IMR-90 (cell line): ENCODE measurements around the gene DTX3. TPM values are rescaled to one million over a fixed set of nuclear protein-coding genes. Genes with fewer than 3 reads are reported as not detected.

Experiments used
- ATAC-seq: fragments of 200-7000 bp; cut with Tn5 transposase; 2 replicates; pipeline ENCODE4 v1.9.1; 2020; ENCODE audit warnings: low read depth, mild to moderate bottlenecking, moderate library complexity
- BruUV-seq: library from RNA; stranded (reverse); fragments of 400-500 nt; replicated peaks from 2 replicates; lab custom pipeline; 2021; lab: Mats Ljungman, UMichigan
- CTCF ChIA-PET: fragments of 300-600 bp; formaldehyde crosslinking; extraction: SDS; loops from one replicate; lab custom pipeline; 2021; ENCODE audit warnings: antibody characterized with exemption; lab: Yijun Ruan, JAX
- POLR2A ChIA-PET: fragments of 300-600 bp; sonication (Branson Sonifier 250); formaldehyde crosslinking; loops from one replicate; lab custom pipeline; 2022; ENCODE audit warnings: antibody characterized with exemption; ENCODE audit not compliant: unreplicated experiment; lab: Charles Lee
- DNase-seq: peaks from one replicate; pipeline ENCODE4 v3.0.0; 2013
- H2AFZ ChIP-seq: replicated peaks from 2 replicates; pipeline ENCODE3; 2013; ENCODE audit warnings: low read length, mild to moderate bottlenecking; ENCODE audit not compliant: poor library complexity
- H2AK5ac ChIP-seq: 2 replicates; pipeline ENCODE4 v1.6.1; 2013; ENCODE audit warnings: low read depth, low read length, inconsistent platforms
- H2AK9ac ChIP-seq: replicated peaks from 2 replicates; pipeline ENCODE3; 2013; ENCODE audit warnings: mild to moderate bottlenecking, low read depth, low read length, moderate library complexity; ENCODE audit not compliant: poor library complexity
- H2BK120ac ChIP-seq: 2 replicates; pipeline ENCODE4 v1.6.1; 2013; ENCODE audit warnings: low read depth, low read length, inconsistent platforms
- H2BK15ac ChIP-seq: 3 replicates; pipeline ENCODE4 v1.6.1; 2013; ENCODE audit warnings: low read depth, low read length, inconsistent platforms
- H2BK20ac ChIP-seq: 2 replicates; pipeline ENCODE4 v1.6.1; 2013; ENCODE audit warnings: low read depth, mild to moderate bottlenecking, inconsistent platforms, low read length, moderate library complexity
- H2BK5ac ChIP-seq: 2 replicates; pipeline ENCODE4 v1.6.1; 2013; ENCODE audit warnings: mild to moderate bottlenecking, low read depth, low read length, inconsistent platforms; ENCODE audit not compliant: poor library complexity, severe bottlenecking
- H3K14ac ChIP-seq: replicated peaks from 2 replicates; pipeline ENCODE4 v1.6.1; 2013; ENCODE audit warnings: low read depth, low read length, inconsistent platforms
- H3K18ac ChIP-seq: 2 replicates; pipeline ENCODE4 v1.6.1; 2013; ENCODE audit warnings: low read depth, low read length, control low read depth
- H3K23ac ChIP-seq: 2 replicates; pipeline ENCODE4 v1.6.1; 2013; ENCODE audit warnings: low read depth, low read length, inconsistent platforms
- H3K27ac ChIP-seq: 2 replicates; pipeline ENCODE4 v1.5.1; 2013; ENCODE audit warnings: mild to moderate bottlenecking, control low read depth, low read length; ENCODE audit not compliant: insufficient read depth
- H3K27me3 ChIP-seq: 2 replicates; pipeline ENCODE4 v1.6.1; 2013; ENCODE audit warnings: low read length; ENCODE audit not compliant: control insufficient read depth, insufficient read depth
- H3K36me3 ChIP-seq: 2 replicates; pipeline ENCODE4 v1.6.1; 2013; ENCODE audit warnings: low read length, mixed read lengths; ENCODE audit not compliant: control insufficient read depth, insufficient read depth
- H3K4ac ChIP-seq: 2 replicates; pipeline ENCODE4 v1.6.1; 2013; ENCODE audit warnings: low read depth, low read length, inconsistent platforms
- H3K4me1 ChIP-seq: 2 replicates; pipeline ENCODE4 v1.6.1; 2013; ENCODE audit warnings: low read length, mixed read lengths; ENCODE audit not compliant: control insufficient read depth, insufficient read depth
- H3K4me2 ChIP-seq: 2 replicates; pipeline ENCODE4 v1.6.1; 2013; ENCODE audit warnings: low read depth, mild to moderate bottlenecking, control low read depth, low read length, moderate library complexity
- H3K4me3 ChIP-seq: 2 replicates; pipeline ENCODE4 v1.5.1; 2013; ENCODE audit warnings: low read depth, mild to moderate bottlenecking, control low read depth, low read length, moderate library complexity; ENCODE audit not compliant: insufficient read depth
- H3K56ac ChIP-seq: 2 replicates; pipeline ENCODE4 v1.6.1; 2013; ENCODE audit warnings: low read length, inconsistent platforms; ENCODE audit not compliant: insufficient read depth; ENCODE audit errors: extremely low read depth
- H3K79me1 ChIP-seq, 2 experiments: 2 replicates each; pipeline ENCODE4 v1.6.1; 2013; ENCODE audit warnings: low read length in 2 of 2, inconsistent platforms in 1 of 2, low read depth in 1 of 2
- H3K9ac ChIP-seq: 2 replicates; pipeline ENCODE4 v1.6.1; 2013; ENCODE audit warnings: low read depth, low read length, control low read depth
- H3K9me1 ChIP-seq: 2 replicates; pipeline ENCODE4 v1.6.1; 2013; ENCODE audit warnings: low read length, inconsistent platforms; ENCODE audit not compliant: insufficient read depth
- H3K9me3 ChIP-seq: 2 replicates; pipeline ENCODE4 v1.6.1; 2013; ENCODE audit warnings: low read length; ENCODE audit not compliant: control insufficient read depth, insufficient read depth
- H4K20me1 ChIP-seq: 2 replicates; pipeline ENCODE4 v1.6.1; 2013; ENCODE audit warnings: low read length, inconsistent platforms; ENCODE audit not compliant: insufficient read depth
- H4K5ac ChIP-seq: 2 replicates; pipeline ENCODE4 v1.6.1; 2013; ENCODE audit warnings: mild to moderate bottlenecking, low read depth, low read length, control low read depth
- H4K8ac ChIP-seq, 2 experiments: 2 replicates each; pipeline ENCODE4 v1.6.1; 2013; ENCODE audit warnings: low read depth in 2 of 2, low read length in 2 of 2, control low read depth in 1 of 2, inconsistent platforms in 1 of 2
- H4K91ac ChIP-seq: 2 replicates; pipeline ENCODE4 v1.6.1; 2013; ENCODE audit warnings: low read depth, low read length, inconsistent platforms; ENCODE audit not compliant: insufficient read depth
- CEBPB ChIP-seq: IDR thresholded peaks from 2 replicates; pipeline ENCODE4 v1.6.1; 2012; ENCODE audit warnings: low read depth, low read length, improper control_type of control experiment
- RAD21 ChIP-seq: IDR thresholded peaks from 2 replicates; pipeline ENCODE4 v1.6.1; 2012; ENCODE audit warnings: low read length, improper control_type of control experiment
- RFX5 ChIP-seq: IDR thresholded peaks from 2 replicates; pipeline ENCODE4 v1.8.0; 2012; ENCODE audit warnings: low read depth, mild to moderate bottlenecking, low read length, moderate library complexity
- SMC3 ChIP-seq: fragments of 150-350 bp; IDR thresholded peaks from 2 replicates; pipeline ENCODE4 v1.6.1; 2016; ENCODE audit warnings: low read depth, mild to moderate bottlenecking, antibody characterized with exemption, low read length, moderate library complexity
- WGBS, 2 experiments: methylation state at CpG; one replicate each; pipeline versions ENCODE4 v1.1.5 to v1.1.7; 2013; ENCODE audit warnings: missing lambda C conversion rate in 2 of 2; ENCODE audit not compliant: insufficient read length in 1 of 2; ENCODE audit errors: extremely low coverage in 2 of 2; 5-methylcytosine and 5-hydroxymethylcytosine counted together
- dilution Hi-C: fragments of 300-500 bp; cut with HindIII; formaldehyde crosslinking; loops from one replicate; pipeline ENCODE4 v1.14.3; 2018; ENCODE audit warnings: low sequenced_read_pairs; ENCODE audit not compliant: unreplicated experiment
- in situ Hi-C: fragments of 300-500 bp; cut with MboI; formaldehyde crosslinking; loops from 3 replicates; pipeline ENCODE4 v1.14.3; 2019; ENCODE audit warnings: low sequenced_read_pairs, inconsistent platforms, mixed read lengths
- intact Hi-C: fragments of 100-400 bp; cut with micrococcal nuclease; formaldehyde crosslinking; loops from 2 replicates; pipeline ENCODE4 v1.10.0; 2022
- polyA plus RNA-seq, 3 experiments: library from polyadenylated mRNA; depleted of rRNA; stranded (reverse); fragments of >200 nt; gene quantifications; 2 replicates each; pipeline ENCODE4 v1.2.3, GENCODE V29; 2012; ENCODE audit warnings: low replicate concordance in 1 of 3
- total RNA-seq: library from RNA; depleted of rRNA; stranded (reverse); fragments of >200 nt; gene quantifications from 2 replicates; pipeline ENCODE4 v1.2.3, GENCODE V29; 2012
- TF ChIP-seq, protein P1 (sequence below): fragments of 150-350 bp; IDR thresholded peaks from 2 replicates; pipeline ENCODE4 v1.6.1; 2017; ENCODE audit warnings: mild to moderate bottlenecking, antibody characterized with exemption, low read length, low read depth
- TF ChIP-seq, protein P2 (sequence below): conservative IDR thresholded peaks from 2 replicates; pipeline ENCODE4 v1.5.1; 2012; ENCODE audit warnings: mild to moderate bottlenecking, low read depth, low read length, improper control_type of control experiment

The DTX3 gene
- total and polyA plus RNA-seq, 2 of the 4 experiments (the other 2 are of a cell fraction), result 2.9 to 14.6 TPM

- CTCF ChIA-PET, result interaction anchor here (0.5 to 2.0 kb wide), 22 partner anchors 8 to 154 kb away, joined by 3 to 11 read pairs (median 3); partner anchors contain the start of genes ARHGEF25, B4GALNT1 and OS9
- 0% methylated on average over 4 of the region's 13 CpGs; no CpG with 5 or more reads in 1 of the 2 experiments for WGBS, 2 experiments
- peak; percentile 100 for ATAC-seq
These were observed 21.4 kb upstream of the DTX3 start for GRCh38 chr12:57583008-57583831.

More at GRCh38 chr12:57583008-57583831, 21.4 kb upstream of the DTX3 start:
- Histone ChIP-seq H2BK20ac (no peak overlapping the region), H3K27me3 (peaks cover 36% of the 10 kb centered on the region), H2AFZ (peak overlapping the region; percentile 83), H2AK9ac (peak overlapping the region; percentile 66), H2AK5ac (no peak overlapping the region), H4K91ac (no peak overlapping the region), H3K4me3 (no peak overlapping the region), H3K9ac (no peak overlapping the region), H3K14ac (no peak overlapping the region), H3K4me2 (no peak overlapping the region), H3K79me1 (no peaks in the 10 kb centered on the region), H3K4me1 (no peaks in the 10 kb centered on the region), H4K20me1 (no peaks in the 10 kb centered on the region), H3K56ac (no peak overlapping the region), H2BK5ac (no peak overlapping the region), H2BK120ac (no peak overlapping the region), H3K36me3 (no peaks in the 10 kb centered on the region), H3K9me3 (no peaks in the 10 kb centered on the region), H4K5ac (no peak overlapping the region), H3K4ac (no peak overlapping the region), H3K23ac (no peak overlapping the region), H4K8ac (no peak overlapping the region), H3K27ac (no peak overlapping the region), H3K18ac (no peak overlapping the region), H3K9me1 (no peaks in the 10 kb centered on the region), H2BK15ac (no peak overlapping the region)
- TF ChIP-seq, protein P1, sequence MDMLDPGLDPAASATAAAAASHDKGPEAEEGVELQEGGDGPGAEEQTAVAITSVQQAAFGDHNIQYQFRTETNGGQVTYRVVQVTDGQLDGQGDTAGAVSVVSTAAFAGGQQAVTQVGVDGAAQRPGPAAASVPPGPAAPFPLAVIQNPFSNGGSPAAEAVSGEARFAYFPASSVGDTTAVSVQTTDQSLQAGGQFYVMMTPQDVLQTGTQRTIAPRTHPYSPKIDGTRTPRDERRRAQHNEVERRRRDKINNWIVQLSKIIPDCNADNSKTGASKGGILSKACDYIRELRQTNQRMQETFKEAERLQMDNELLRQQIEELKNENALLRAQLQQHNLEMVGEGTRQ, result peak; percentile 8; the same call in 1 of the 2 replicates
- TF ChIP-seq SMC3 (peak; percentile 81), RAD21 (peak; percentile 91), RFX5 (no peak), CEBPB (no peak)
- TF ChIP-seq, protein P2, sequence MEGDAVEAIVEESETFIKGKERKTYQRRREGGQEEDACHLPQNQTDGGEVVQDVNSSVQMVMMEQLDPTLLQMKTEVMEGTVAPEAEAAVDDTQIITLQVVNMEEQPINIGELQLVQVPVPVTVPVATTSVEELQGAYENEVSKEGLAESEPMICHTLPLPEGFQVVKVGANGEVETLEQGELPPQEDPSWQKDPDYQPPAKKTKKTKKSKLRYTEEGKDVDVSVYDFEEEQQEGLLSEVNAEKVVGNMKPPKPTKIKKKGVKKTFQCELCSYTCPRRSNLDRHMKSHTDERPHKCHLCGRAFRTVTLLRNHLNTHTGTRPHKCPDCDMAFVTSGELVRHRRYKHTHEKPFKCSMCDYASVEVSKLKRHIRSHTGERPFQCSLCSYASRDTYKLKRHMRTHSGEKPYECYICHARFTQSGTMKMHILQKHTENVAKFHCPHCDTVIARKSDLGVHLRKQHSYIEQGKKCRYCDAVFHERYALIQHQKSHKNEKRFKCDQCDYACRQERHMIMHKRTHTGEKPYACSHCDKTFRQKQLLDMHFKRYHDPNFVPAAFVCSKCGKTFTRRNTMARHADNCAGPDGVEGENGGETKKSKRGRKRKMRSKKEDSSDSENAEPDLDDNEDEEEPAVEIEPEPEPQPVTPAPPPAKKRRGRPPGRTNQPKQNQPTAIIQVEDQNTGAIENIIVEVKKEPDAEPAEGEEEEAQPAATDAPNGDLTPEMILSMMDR, result peak; percentile 99
- intact Hi-C loops, result loop anchor here (1.0 to 5.0 kb wide), 4 partner anchors 38 to 154 kb away; partner anchors contain the start of genes AGAP2 and B4GALNT1
- peak; percentile 81 for DNase-seq
- in situ Hi-C loops, result loop anchor here (5.0 to 10.0 kb wide), 2 partner anchors 39 to 152 kb away; partner anchors contain the start of gene AGAP2
- dilution Hi-C loops, result no loop called here
- POLR2A ChIA-PET, result interaction anchor here (0.6 kb wide), 1 partner anchor 46 kb away, joined by 4 read pairs; no protein-coding TSS in a partner anchor
- BruUV-seq, result no TSS peak
